ENCODE measurements around the gene WWOX.

GRCh38 chr16:79163691-79164387 lies 1064.4 kb downstream of the WWOX start:
- no peak for TF ChIP-seq CTCF (optimal IDR thresholded peaks at IDR 0.05 in 1 of 3, IDR thresholded peaks at IDR 0.05 in 1 of 3, conservative IDR thresholded peaks at IDR 0.05 in 1 of 3; ENCODE audit: extremely low read depth in 1 of 3, insufficient read depth in 2 of 3, low read length in 3 of 3)
- TF ChIP-seq EZH2 (IDR thresholded peaks at IDR 0.05; ENCODE audit: low read length) = no peak

Measured in keratinocyte (primary cell).